ENCODE results near the gene STRN. TPM values are rescaled to one million over a fixed set of nuclear protein-coding genes. Genes with fewer than 3 reads are reported as not detected.
"Not testable (repeated sequence)": the region's sequence is repeated elsewhere in the genome, so short reads cannot be mapped to it uniquely, and the experiment has no call there.

Gene STRN
- total RNA-seq, 6 donors from 2014 or later = 14.0 to 36.4 (median 21.7) TPM

DNA sequence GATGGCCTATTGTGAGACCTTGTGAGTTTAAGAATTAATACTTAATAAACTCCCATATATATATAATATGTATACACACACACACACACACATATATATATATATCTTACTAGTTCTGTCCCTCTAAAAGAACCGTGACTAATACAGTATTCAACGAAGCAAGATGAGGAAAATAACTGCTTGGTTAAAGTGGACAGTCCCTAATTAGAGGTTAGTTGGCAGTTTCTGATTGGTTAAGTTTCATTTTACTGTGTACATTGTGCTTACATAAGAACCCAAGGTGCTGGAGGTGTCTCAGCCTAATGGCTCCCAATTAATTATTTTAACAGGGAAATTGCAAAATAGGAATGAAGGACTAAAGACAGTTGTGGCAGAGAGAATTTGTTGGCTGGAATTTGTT is 132.1 kb downstream of the STRN start:
- H3K9me3 ChIP-seq = no peaks in the 10 kb centered on the region

GRCh38 chr2:36831185-36831584 is 135.2 kb downstream of the STRN start:
- Histone ChIP-seq H3K27me3 (no peaks in the 10 kb centered on the region), H3K4me1 (no peaks in the 10 kb centered on the region), H3K36me3 (no peaks in the 10 kb centered on the region), H3K4me3 (no peak overlapping the region), H3K27ac (no peak overlapping the region), H3K9me3 (no peaks in the 10 kb centered on the region)
- 61 to 70% methylated on average over 1 of the region's 1 CpG for WGBS, 2 donors
- DNase-seq = no peak
- no peak for ATAC-seq (ENCODE audit: low FRiP score in 2 of 2)
- TF ChIP-seq POLR2AphosphoS5 (IDR thresholded peaks at IDR 0.05) = no peak
- no peak for TF ChIP-seq POLR2A (IDR thresholded peaks at IDR 0.05)
- TF ChIP-seq CTCF (IDR thresholded peaks at IDR 0.05) = no peak
- no peak for TF ChIP-seq EP300 (IDR thresholded peaks at IDR 0.05)

More for the DNA sequence above, 132.1 kb downstream of the STRN start:
- Histone ChIP-seq H3K27ac (no peak overlapping the region), H3K4me3 (no peak overlapping the region), H3K36me3 (no peaks in the 10 kb centered on the region), H3K4me1 (no peaks in the 10 kb centered on the region), H3K27me3 (no peaks in the 10 kb centered on the region)
- TF ChIP-seq POLR2AphosphoS5 (IDR thresholded peaks at IDR 0.05) (no peak), CTCF (IDR thresholded peaks at IDR 0.05) (no peak), POLR2A (IDR thresholded peaks at IDR 0.05) (no peak), EP300 (IDR thresholded peaks at IDR 0.05) (no peak)
- DNase-seq = no peak
- 83 to 95% methylated on average over 2 of the region's 2 CpGs for WGBS, 2 donors
- ATAC-seq (ENCODE audit: low FRiP score in 2 of 2) = no peak

DNA sequence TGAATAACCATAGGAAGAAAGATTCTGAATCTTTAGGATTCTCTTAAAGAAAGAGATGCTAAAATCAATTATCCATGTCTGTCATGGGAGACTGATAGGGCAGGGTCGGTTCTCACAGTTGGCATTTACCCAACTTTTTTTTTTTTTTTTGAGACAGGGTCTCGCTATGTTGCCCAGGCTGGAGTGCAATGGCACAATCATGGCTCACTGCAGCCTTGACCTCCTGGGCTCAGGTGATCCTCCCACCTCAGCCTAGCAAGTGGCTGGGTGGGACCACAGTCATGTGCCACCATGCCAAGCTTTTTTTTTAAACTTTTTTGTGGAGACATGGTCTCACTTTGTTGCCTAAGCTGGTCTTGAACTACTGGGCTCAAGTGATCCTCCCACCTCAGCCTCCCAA is 141.7 kb downstream of the STRN start:
- not testable (repeated sequence) for H3K27ac ChIP-seq; H3K4me3 ChIP-seq; DNase-seq; H3K27me3 ChIP-seq; H3K4me1 ChIP-seq; H3K36me3 ChIP-seq; ATAC-seq (ENCODE audit: low FRiP score in 2 of 2); H3K9me3 ChIP-seq
- 67 to 74% methylated on average over 2 of the region's 2 CpGs for WGBS, 2 donors

DNA sequence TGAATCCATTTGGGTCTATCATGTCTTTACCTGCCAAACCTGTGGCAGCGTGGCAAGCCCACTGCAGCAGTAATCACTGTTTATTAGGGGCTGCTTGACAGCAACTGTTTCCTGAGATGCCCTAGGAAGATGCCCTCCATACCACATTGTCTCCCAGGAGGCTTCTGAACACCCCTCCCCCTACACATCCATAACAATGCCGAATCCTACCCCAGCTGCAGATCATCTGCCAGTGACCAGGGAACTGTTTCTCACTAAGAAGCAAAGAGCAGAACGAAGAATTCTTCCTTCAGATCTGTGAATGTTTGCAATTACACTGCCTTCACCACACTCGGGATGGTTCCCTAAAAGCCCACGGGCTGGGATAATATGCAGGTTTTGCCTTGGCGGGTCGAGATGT is 142.1 kb downstream of the STRN start:
- no peaks in the 10 kb centered on the region for H3K36me3 ChIP-seq
- 79 to 83% methylated on average over 7 of the region's 7 CpGs for WGBS, 2 donors

DNA sequence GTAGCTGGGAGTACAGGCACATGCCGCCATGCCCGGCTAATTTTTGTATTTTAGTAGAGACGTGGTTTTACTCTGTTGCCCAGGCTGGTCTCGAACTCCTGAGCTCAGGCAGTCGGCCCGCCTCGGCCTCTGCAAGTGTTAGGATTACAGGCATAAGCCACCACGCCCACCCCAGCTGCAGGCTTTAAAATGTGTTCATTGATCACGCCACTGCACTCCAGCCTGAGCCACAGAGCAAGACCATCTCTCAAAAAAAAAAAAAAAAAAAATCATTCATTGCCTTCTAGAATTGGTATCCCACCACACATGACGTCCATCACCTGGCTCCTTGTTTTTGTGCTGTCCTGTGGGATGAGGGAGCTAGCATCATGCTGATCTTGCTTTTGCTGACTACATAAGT is 142.5 kb downstream of the STRN start:
- H3K27me3 ChIP-seq = no peaks in the 10 kb centered on the region
- ATAC-seq (ENCODE audit: low FRiP score in 2 of 2) = no peak

More for the DNA sequence above, 142.1 kb downstream of the STRN start:
- no peak for DNase-seq
- H3K27ac ChIP-seq = no peak overlapping the region
- no peaks in the 10 kb centered on the region for H3K9me3 ChIP-seq
- TF ChIP-seq CTCF (IDR thresholded peaks at IDR 0.05) (no peak), EP300 (IDR thresholded peaks at IDR 0.05) (no peak), POLR2AphosphoS5 (IDR thresholded peaks at IDR 0.05) (no peak), POLR2A (IDR thresholded peaks at IDR 0.05) (no peak)
- no peaks in the 10 kb centered on the region for H3K4me1 ChIP-seq
- H3K4me3 ChIP-seq = no peak overlapping the region
- H3K27me3 ChIP-seq = no peaks in the 10 kb centered on the region
- no peak for ATAC-seq (ENCODE audit: low FRiP score in 2 of 2)

More for the DNA sequence above, 142.5 kb downstream of the STRN start:
- no peaks in the 10 kb centered on the region for H3K36me3 ChIP-seq
- WGBS, 2 donors = 89 to 91% methylated on average over 6 to 10 of the region's 10 CpGs
- no peaks in the 10 kb centered on the region for H3K4me1 ChIP-seq
- DNase-seq = no peak
- TF ChIP-seq POLR2A (IDR thresholded peaks at IDR 0.05) = no peak
- no peak for TF ChIP-seq EP300 (IDR thresholded peaks at IDR 0.05)
- TF ChIP-seq POLR2AphosphoS5 (IDR thresholded peaks at IDR 0.05) = no peak
- no peak for TF ChIP-seq CTCF (IDR thresholded peaks at IDR 0.05)
- H3K9me3 ChIP-seq = no peaks in the 10 kb centered on the region
- no peak overlapping the region for H3K4me3 ChIP-seq
- no peak overlapping the region for H3K27ac ChIP-seq

Data from upper lobe of left lung (tissue), 6 donors.